ENCODE results near the gene LRRK2.
"Not testable (repeated sequence)": the region's sequence is repeated elsewhere in the genome, so short reads cannot be mapped to it uniquely, and the experiment has no call there.

LRRK2 gene

GRCh38 chr12:40248034-40248433 is 23.2 kb downstream of the LRRK2 start:
- no peak for DNase-seq (ENCODE audit: low read depth in 2 of 2, low spot score in 1 of 2)

DNA sequence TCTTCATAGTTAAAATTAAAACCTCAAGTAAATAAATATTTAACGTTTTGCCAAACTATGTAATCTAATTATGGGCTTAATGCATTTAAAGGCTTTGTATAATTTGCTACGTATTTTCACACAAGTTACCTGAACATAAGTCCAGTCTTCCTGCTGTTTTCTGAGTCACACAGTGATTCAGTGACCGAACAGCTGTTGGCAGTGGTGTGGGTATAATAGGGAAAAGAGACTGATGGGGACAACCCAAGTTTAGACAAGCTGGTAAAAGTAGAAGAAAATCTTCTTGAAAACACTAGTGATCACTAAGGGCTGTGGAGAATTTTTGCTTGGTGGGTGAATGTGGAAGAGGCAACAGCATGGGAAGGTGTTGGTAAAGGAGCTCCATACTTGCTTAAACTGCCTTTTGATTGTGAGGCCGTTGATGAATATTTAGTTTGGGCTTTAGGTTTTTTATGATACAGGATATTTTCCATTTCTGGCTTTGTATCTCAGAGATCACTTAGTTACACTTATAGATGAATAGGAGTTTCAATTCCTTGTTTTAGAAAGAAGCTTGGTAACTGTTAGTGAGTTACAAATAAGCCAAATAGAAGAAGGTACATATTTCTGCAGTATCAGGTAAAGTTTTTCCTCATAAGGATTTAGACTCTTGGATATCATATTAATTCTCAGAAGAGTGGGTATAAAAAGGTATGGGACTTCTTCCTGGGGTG is 23.9 kb downstream of the LRRK2 start:
- no peak for DNase-seq (ENCODE audit: low read depth in 2 of 2, low spot score in 1 of 2)

- not testable (repeated sequence) for DNase-seq (ENCODE audit: low read depth in 2 of 2, low spot score in 1 of 2)
Measured at GRCh38 chr12:40250652-40251051, 25.9 kb downstream of the LRRK2 start.

- DNase-seq (ENCODE audit: low read depth in 2 of 2, low spot score in 1 of 2), result no peak
Measured at GRCh38 chr12:40253936-40254335, 29.1 kb downstream of the LRRK2 start.

DNA sequence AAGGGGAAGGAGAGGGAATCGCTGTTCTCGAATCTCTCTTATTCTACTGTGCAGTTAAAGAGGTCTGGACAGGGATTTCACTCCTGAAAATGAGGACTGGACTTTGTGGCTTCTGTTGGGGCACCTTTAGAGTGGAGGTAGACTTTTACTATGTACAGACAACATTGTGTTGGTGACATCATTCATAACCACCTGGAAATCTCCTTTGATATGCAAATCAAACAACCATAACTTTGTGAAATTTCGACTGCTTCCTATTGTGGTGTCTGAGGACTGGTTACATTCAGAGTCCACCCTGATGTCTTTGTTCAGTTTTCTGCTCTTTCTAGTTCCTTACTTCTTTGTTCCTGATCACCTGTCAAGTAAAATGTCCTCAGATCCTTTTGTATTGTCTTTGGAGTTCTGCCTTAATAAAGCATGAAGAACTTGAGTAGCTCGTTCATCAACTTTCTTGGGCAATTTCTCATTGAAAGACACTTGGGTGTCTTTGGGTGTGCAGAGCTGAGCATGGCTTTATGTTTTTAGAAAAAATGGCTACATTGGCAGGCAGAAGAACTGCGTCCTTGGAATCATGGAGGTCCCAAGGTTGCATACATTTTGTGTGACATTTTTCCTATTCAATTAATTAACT is 29.8 kb downstream of the LRRK2 start:
- DNase-seq (ENCODE audit: low read depth in 2 of 2, low spot score in 1 of 2), result no peak

- DNase-seq (ENCODE audit: low read depth in 2 of 2, low spot score in 1 of 2), result no peak
Measured at GRCh38 chr12:40258371-40258770, 33.6 kb downstream of the LRRK2 start.

- no peak for DNase-seq (ENCODE audit: low read depth in 2 of 2, low spot score in 1 of 2)
Measured at GRCh38 chr12:40261937-40262336, 37.1 kb downstream of the LRRK2 start.

DNA sequence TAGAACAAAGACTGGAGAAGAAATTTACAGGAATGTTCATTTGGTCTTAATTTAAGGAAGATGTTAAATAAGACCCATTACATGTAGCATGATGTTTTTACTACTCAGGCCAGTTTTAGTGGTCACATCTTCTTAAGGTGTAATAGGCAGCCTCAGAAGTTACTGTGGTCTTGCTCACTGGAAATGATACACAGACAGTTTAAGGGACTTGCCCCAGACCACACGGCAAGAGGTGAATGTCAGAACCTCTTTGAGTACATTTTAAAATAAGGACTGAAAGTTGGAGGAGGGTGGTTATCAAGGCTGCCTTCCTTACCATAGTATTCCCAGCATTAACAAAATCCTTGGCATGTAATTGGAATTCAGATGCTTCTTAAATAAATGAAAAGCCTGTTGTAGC is 37.9 kb downstream of the LRRK2 start:
- DNase-seq (ENCODE audit: low read depth in 2 of 2, low spot score in 1 of 2), result no peak

GRCh38 chr12:40263616-40264409 is 39.0 kb downstream of the LRRK2 start:
- DNase-seq (ENCODE audit: low read depth in 2 of 2, low spot score in 1 of 2), result no peak

- DNase-seq (ENCODE audit: low read depth in 2 of 2, low spot score in 1 of 2), result no peak
Measured at GRCh38 chr12:40271981-40272664, 47.3 kb downstream of the LRRK2 start.

DNA sequence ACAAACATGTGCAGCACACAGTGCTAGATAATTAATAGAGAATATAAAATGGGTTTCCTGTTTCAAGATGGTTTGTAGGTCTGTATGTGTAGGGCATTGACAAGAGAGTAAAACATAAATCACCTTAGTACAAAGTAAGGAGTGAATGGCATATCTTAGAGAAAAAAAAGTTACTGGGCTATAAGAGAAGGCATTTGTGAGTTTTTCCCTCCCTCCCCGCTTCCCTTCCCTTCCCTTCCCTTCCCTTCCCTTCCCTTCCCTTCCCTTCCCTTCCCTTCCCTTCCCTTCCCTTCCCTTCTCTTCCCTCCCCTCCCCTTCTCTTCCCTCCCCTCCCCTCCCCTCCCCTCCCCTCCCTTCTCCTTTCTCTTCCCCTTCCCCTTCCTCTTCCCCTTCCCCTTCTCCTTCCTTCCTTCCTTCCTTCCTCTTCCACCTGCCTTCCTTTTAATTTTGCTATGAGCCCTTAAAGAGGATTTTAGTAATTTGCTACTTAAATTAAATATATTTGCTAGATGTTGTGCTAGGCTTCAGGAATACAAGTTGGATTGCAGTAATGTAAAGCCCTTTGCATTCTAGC is 57.1 kb downstream of the LRRK2 start:
- no peak for DNase-seq (ENCODE audit: low read depth in 2 of 2, low spot score in 1 of 2)

DNA sequence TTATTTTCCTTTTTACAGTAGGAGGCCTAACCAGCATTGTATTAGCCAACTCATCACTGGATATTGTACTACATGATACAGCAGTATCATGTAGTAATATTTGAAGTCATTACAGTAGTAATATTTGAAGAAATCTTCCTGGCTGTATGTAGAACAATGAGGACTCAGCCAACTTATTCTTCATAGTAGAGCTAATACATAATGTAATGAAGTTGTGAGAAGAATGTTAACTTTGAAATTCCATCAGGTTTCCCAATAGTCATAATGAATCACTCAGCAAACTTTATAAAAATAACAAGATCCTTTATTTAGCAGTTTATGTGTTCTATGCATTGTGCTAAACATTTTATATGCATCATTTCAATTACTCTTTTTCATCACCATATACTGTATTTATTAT is 61.8 kb downstream of the LRRK2 start:
- no peak for DNase-seq (ENCODE audit: low read depth in 2 of 2, low spot score in 1 of 2)

DNA sequence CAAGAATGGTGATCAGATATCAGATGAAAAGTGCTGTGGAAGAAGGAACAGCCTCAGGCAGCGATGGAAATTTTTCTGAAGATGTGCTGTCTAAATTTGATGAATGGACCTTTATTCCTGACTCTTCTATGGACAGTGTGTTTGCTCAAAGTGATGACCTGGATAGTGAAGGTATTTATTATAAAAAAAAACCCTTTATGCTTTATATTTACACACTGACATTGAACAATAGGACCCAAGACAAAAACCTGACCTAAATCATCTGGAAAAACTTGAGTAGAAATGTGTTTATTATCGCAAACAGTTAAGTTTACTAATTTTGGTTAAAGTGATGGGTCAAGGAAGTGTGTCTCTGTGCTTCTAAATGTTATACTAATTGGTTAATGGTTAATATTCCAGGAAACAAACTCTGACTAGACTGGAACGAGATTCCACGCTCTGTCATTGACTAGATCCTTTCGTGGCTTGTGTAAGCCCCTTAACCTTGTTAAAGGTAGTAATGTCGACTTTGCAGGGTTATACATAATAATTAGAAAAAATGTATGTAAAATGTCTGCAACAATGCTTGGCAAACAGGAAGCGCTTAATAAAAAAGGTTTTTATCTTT is 62.7 kb downstream of the LRRK2 start:
- no peak for DNase-seq (ENCODE audit: low read depth in 2 of 2, low spot score in 1 of 2)

GRCh38 chr12:40292788-40293429 is 68.1 kb downstream of the LRRK2 start:
- no peak for DNase-seq (ENCODE audit: low read depth in 2 of 2, low spot score in 1 of 2)

- DNase-seq (ENCODE audit: low read depth in 2 of 2, low spot score in 1 of 2), result no peak
Measured at GRCh38 chr12:40298341-40298740, 73.5 kb downstream of the LRRK2 start.

DNA sequence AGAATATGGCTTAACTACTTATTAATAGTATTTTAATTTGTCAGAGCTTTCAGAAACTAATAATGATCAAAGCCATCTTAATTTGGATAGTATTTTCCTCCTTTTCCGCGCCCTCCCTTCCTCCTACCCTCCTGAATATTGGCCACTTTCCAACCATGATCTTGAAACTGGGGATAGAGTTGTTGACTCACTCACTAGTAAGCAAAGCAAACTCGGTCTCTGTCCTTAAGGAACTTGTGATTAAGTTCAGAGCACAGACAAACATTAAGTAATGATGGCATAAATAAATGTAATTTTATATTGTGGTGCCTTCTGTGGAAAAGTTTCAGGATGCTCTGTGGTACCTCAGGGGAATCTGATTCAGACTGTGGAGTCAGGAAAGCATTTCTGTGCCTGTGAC is 75.7 kb downstream of the LRRK2 start:
- no peak for DNase-seq (ENCODE audit: low read depth in 2 of 2, low spot score in 1 of 2)

DNA sequence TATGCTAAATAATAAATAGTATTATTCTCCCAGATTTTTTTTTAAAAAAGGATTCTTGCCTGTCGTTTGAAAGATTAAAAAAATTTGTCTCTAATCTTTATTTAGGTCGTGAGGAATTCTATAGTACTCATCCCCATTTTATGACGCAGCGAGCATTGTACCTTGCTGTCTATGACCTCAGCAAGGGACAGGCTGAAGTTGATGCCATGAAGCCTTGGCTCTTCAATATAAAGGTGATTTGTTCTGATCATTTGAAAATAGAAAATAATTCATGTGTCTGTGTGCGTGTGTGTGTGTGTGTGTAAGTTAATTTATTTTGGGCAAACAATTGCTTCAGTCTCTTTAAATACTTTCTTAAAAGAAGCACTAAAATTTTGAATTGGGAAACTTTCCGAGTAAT is 84.2 kb downstream of the LRRK2 start:
- peak in 1 of 2 donors; percentile 0 for DNase-seq (ENCODE audit: low read depth in 2 of 2, low spot score in 1 of 2)

- no peak for DNase-seq (ENCODE audit: low read depth in 2 of 2, low spot score in 1 of 2)
Measured at GRCh38 chr12:40310211-40310610, 85.4 kb downstream of the LRRK2 start.

DNA sequence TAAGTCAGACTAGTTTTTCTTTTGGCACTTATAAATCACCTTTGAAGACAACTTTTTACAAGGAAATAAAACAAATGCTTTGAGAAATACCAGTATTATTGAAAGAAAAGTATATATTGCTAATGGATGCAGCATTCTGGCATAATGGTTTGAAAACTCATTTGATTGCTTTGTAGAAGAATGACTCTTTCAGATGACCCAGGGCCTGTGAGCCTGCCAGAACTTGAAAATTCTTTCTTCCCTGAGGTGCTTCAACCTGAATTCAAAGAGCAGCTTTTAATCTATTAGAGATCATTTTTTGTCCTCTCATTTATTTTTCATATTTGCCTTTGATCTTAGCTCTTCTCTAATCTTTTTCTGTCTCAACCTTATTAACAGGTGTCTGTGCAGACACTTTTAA is 87.4 kb downstream of the LRRK2 start:
- DNase-seq (ENCODE audit: low read depth in 2 of 2, low spot score in 1 of 2), result no peak

GRCh38 chr12:40312982-40313576 is 88.3 kb downstream of the LRRK2 start:
- no peak for DNase-seq (ENCODE audit: low read depth in 2 of 2, low spot score in 1 of 2)
